ENCODE measurements around the gene TOGARAM2.

TOGARAM2 gene

GRCh38 chr2:29079887-29080286 is 98.8 kb downstream of the TOGARAM2 start:
- no peak for DNase-seq

GRCh38 chr2:29080886-29081743 is 100.0 kb downstream of the TOGARAM2 start:
- DNase-seq = peak; percentile 23

GRCh38 chr2:29082804-29083495 is 101.9 kb downstream of the TOGARAM2 start:
- no peak for DNase-seq

GRCh38 chr2:29084554-29084953 is 103.5 kb downstream of the TOGARAM2 start:
- no peak for DNase-seq

GRCh38 chr2:29090311-29090710 is 109.2 kb downstream of the TOGARAM2 start:
- peak; percentile 59 for DNase-seq

- DNase-seq = no peak
Observed at GRCh38 chr2:29096969-29097368, 115.9 kb downstream of the TOGARAM2 start.

GRCh38 chr2:29097569-29097968 is 116.5 kb downstream of the TOGARAM2 start:
- DNase-seq = no peak

GRCh38 chr2:29100564-29100963 is 119.5 kb downstream of the TOGARAM2 start:
- no peak for DNase-seq
